Gastrocnemius medialis (tissue), 4 donors: ENCODE results near the gene NNT. TPM values are rescaled to one million over a fixed set of nuclear protein-coding genes. Genes with fewer than 3 reads are reported as not detected.

Experiments used
- ATAC-seq, 2 donors: fragments of 150-250 bp; one replicate each; pipeline ENCODE4 v1.9.1; 2016
- DNase-seq, 2 donors: peaks; one replicate each; pipeline ENCODE4 v3.0.0-alpha.2; 2019
- H3K27ac ChIP-seq, 4 donors: fragments of 200-600 bp; sonication (generic); 1 replicate in 1 of 4; 2 replicates in 3 of 4; pipeline ENCODE4 v1.5.1; 2016 to 2018; ENCODE audit warnings: mild to moderate bottlenecking in 2 of 4, moderate library complexity in 1 of 4
- H3K27me3 ChIP-seq, 3 donors: fragments of 200-600 bp; sonication (generic) in 2 of 3; 1 replicate in 1 of 3; 2 replicates in 2 of 3; pipeline versions ENCODE4 v1.5.1 to v1.6.0; 2016 to 2019; ENCODE audit warnings: mild to moderate bottlenecking in 1 of 3, moderate library complexity in 1 of 3
- H3K36me3 ChIP-seq, 2 donors: fragments of 200-600 bp; sonication (generic) in 1 of 2; one replicate each; pipeline ENCODE4 v1.5.1; 2017 to 2018
- H3K4me1 ChIP-seq, 2 donors: fragments of 200-600 bp; sonication (generic) in 1 of 2; one replicate each; pipeline ENCODE4 v1.5.1; 2016 to 2017; ENCODE audit warnings: mild to moderate bottlenecking in 2 of 2
- H3K4me3 ChIP-seq, 4 donors: fragments of 200-600 bp; sonication (generic) in 3 of 4; 1 replicate in 1 of 4; 2 replicates in 3 of 4; pipeline ENCODE4 v1.5.1; 2016 to 2019; ENCODE audit warnings: mild to moderate bottlenecking in 2 of 4
- H3K9me3 ChIP-seq, 3 donors: fragments of 200-600 bp; sonication (generic) in 2 of 3; 1 replicate in 1 of 3; 2 replicates in 2 of 3; pipeline ENCODE4 v1.5.1; 2016 to 2019
- CTCF ChIP-seq, 5 experiments: fragments of 450-650 bp in 3 of 5; fragments of 200-600 bp in 2 of 5; sonication (generic) in 2 of 5; IDR thresholded peaks in 4 of 5; conservative IDR thresholded peaks in 1 of 5; 1 replicate in 4 of 5; 2 replicates in 1 of 5; pipeline ENCODE4 v1.5.1; 2016 to 2019; ENCODE audit warnings: antibody characterized with exemption in 5 of 5, mild to moderate bottlenecking in 3 of 5, moderate library complexity in 3 of 5
- POLR2A ChIP-seq, 2 donors: fragments of 450-650 bp; IDR thresholded peaks; one replicate each; pipeline ENCODE4 v1.6.1; 2017; ENCODE audit warnings: antibody characterized with exemption in 2 of 2, mild to moderate bottlenecking in 2 of 2, moderate library complexity in 2 of 2
- in situ Hi-C, 4 donors: fragments of 200-750 bp; cut with MboI; loops; one replicate each; pipeline versions ENCODE4 v1.15.0 to v1.8.0; 2017; ENCODE audit warnings: low sequenced_read_pairs in 4 of 4
- intact Hi-C: fragments of 100-400 bp; cut with DNase I; formaldehyde crosslinking; loops from one replicate; pipeline ENCODE4 v1.15.1; 2023; ENCODE audit warnings: low total_unique reads
- total RNA-seq, 4 donors: library from RNA; depleted of rRNA; stranded (reverse); fragments of >200 nt; gene quantifications; one replicate each; pipeline versions ENCODE4 v1.1.0 to v1.2.3, GENCODE V29; 2016

NNT gene
- total RNA-seq, 4 donors from 2014 or later = 90.3 to 149 (median 127) TPM

GRCh38 chr5:43619380-43619779 is 16.4 kb downstream of the NNT start:
- Histone ChIP-seq H3K9me3 (no peaks in the 10 kb centered on the region), H3K36me3 (peaks cover 0 to 2% of the 10 kb centered on the region in 2 donors), H3K27me3 (no peaks in the 10 kb centered on the region), H3K4me1 (peaks cover 24 to 54% of the 10 kb centered on the region in 2 donors), H3K27ac (peak overlapping the region; percentile 71 to 90 (median 81)), H3K4me3 (no peak overlapping the region)
- ATAC-seq (peak in 1 of 2 donors; percentile 22), DNase-seq (no peak)
- in situ Hi-C loops (no loop called here), intact Hi-C loops (no loop called here)
- no peak for TF ChIP-seq POLR2A (IDR thresholded peaks at IDR 0.05)
- no peak for TF ChIP-seq CTCF (IDR thresholded peaks at IDR 0.05 in 4 of 5, conservative IDR thresholded peaks at IDR 0.05 in 1 of 5)

- intact Hi-C loops (no loop called here), in situ Hi-C loops (no loop called here)
- no peaks in the 10 kb centered on the region for H3K36me3 ChIP-seq
- peaks cover 24 to 54% of the 10 kb centered on the region in 2 donors for H3K4me1 ChIP-seq
- H3K4me3 ChIP-seq = no peak overlapping the region
- H3K9me3 ChIP-seq = no peaks in the 10 kb centered on the region
- ATAC-seq (peak; percentile 24 to 60), DNase-seq (peak in 1 of 2 donors; percentile 42)
- no peaks in the 10 kb centered on the region for H3K27me3 ChIP-seq
- no peak for TF ChIP-seq CTCF (IDR thresholded peaks at IDR 0.05 in 4 of 5, conservative IDR thresholded peaks at IDR 0.05 in 1 of 5)
- no peak for TF ChIP-seq POLR2A (IDR thresholded peaks at IDR 0.05)
- peak overlapping the region; percentile 71 to 90 (median 81) for H3K27ac ChIP-seq
These were observed 16.9 kb downstream of the NNT start for GRCh38 chr5:43619911-43620310.

GRCh38 chr5:43620944-43621505 is 18.0 kb downstream of the NNT start:
- Histone ChIP-seq H3K27ac (peak overlapping the region; percentile 71 to 90 (median 81)), H3K36me3 (no peaks in the 10 kb centered on the region), H3K4me3 (no peak overlapping the region), H3K27me3 (no peaks in the 10 kb centered on the region), H3K9me3 (no peaks in the 10 kb centered on the region), H3K4me1 (peaks cover 19 to 50% of the 10 kb centered on the region in 2 donors)
- TF ChIP-seq CTCF (IDR thresholded peaks at IDR 0.05 in 4 of 5, conservative IDR thresholded peaks at IDR 0.05 in 1 of 5) (no peak), POLR2A (IDR thresholded peaks at IDR 0.05) (no peak)
- ATAC-seq (no peak), DNase-seq (no peak)
- intact Hi-C loops = no loop called here
- in situ Hi-C loops = no loop called here

GRCh38 chr5:43622074-43622473 is 19.1 kb downstream of the NNT start:
- Histone ChIP-seq H3K4me1 (peaks cover 10 to 43% of the 10 kb centered on the region in 2 donors), H3K27ac (peak overlapping the region in 3 of 4 donors; percentile 57 to 79 (median 71)), H3K36me3 (no peaks in the 10 kb centered on the region), H3K9me3 (no peaks in the 10 kb centered on the region), H3K27me3 (no peaks in the 10 kb centered on the region), H3K4me3 (no peak overlapping the region)
- TF ChIP-seq CTCF (IDR thresholded peaks at IDR 0.05 in 4 of 5, conservative IDR thresholded peaks at IDR 0.05 in 1 of 5) (no peak), POLR2A (IDR thresholded peaks at IDR 0.05) (no peak)
- ATAC-seq (no peak), DNase-seq (no peak)
- in situ Hi-C loops = no loop called here
- intact Hi-C loops = no loop called here
